CD4-positive, alpha-beta memory T cell (primary cell): ENCODE data around the gene TNIK. TPM values are rescaled to one million over a fixed set of nuclear protein-coding genes. Genes with fewer than 3 reads are reported as not detected.

Experiments
- CTCF ChIA-PET: fragments of 350-600 bp; sonication (Branson Sonifier 250); formaldehyde crosslinking; loops from one replicate; lab custom pipeline; 2021; ENCODE audit warnings: inconsistent platforms; ENCODE audit not compliant: partially characterized antibody; lab: Charles Lee
- POLR2A ChIA-PET: fragments of 350-600 bp; sonication (Branson Sonifier 250); formaldehyde crosslinking; loops from one replicate; lab custom pipeline; 2021; ENCODE audit not compliant: partially characterized antibody; lab: Charles Lee
- DNase-seq, 5 donors: peaks; one replicate each; pipeline versions ENCODE4 v3.0.0 to v3.0.0-alpha.2; 2020 to 2022; ENCODE audit warnings: mixed read lengths in 1 of 5
- H3K27ac ChIP-seq: one replicate; pipeline ENCODE4 v1.7.0; 2013; ENCODE audit warnings: low read depth, low read length
- H3K27me3 ChIP-seq: 2 replicates; pipeline ENCODE4 v1.7.0; 2013; ENCODE audit warnings: mild to moderate bottlenecking, low read length, moderate library complexity; ENCODE audit not compliant: insufficient read depth
- H3K36me3 ChIP-seq: 2 replicates; pipeline ENCODE4 v1.7.0; 2013; ENCODE audit warnings: mild to moderate bottlenecking, low read length, moderate library complexity; ENCODE audit not compliant: insufficient read depth
- H3K4me1 ChIP-seq: 2 replicates; pipeline ENCODE4 v1.7.0; 2013; ENCODE audit warnings: mild to moderate bottlenecking, low read length, moderate library complexity; ENCODE audit not compliant: insufficient read depth
- H3K4me3 ChIP-seq, 2 donors: one replicate each; pipeline ENCODE4 v1.7.0; 2013; ENCODE audit warnings: low read length in 2 of 2, mild to moderate bottlenecking in 1 of 2
- H3K9me3 ChIP-seq, 2 donors: one replicate each; pipeline ENCODE4 v1.7.0; 2013; ENCODE audit warnings: low read length in 2 of 2, control low read depth in 1 of 2; ENCODE audit not compliant: control insufficient read depth in 1 of 2
- H3K27ac Mint-ChIP-seq, 7 donors: one replicate each; pipeline ENCODE4 v1.8.0; 2020 to 2021; ENCODE audit warnings: mixed read lengths in 7 of 7, mild to moderate bottlenecking in 6 of 7, inconsistent platforms in 3 of 7, moderate library complexity in 3 of 7
- H3K27me3 Mint-ChIP-seq, 2 donors: one replicate each; pipeline ENCODE4 v1.8.0; 2020 to 2021; ENCODE audit warnings: mixed read lengths in 2 of 2
- H3K36me3 Mint-ChIP-seq, 2 donors: one replicate each; pipeline ENCODE4 v1.8.0; 2020 to 2021; ENCODE audit warnings: mixed read lengths in 2 of 2, inconsistent platforms in 1 of 2, mild to moderate bottlenecking in 1 of 2
- H3K4me1 Mint-ChIP-seq, 4 donors: one replicate each; pipeline ENCODE4 v1.8.0; 2020 to 2021; ENCODE audit warnings: mixed read lengths in 4 of 4, mild to moderate bottlenecking in 1 of 4
- H3K4me3 Mint-ChIP-seq, 8 donors: one replicate each; pipeline ENCODE4 v1.8.0; 2020 to 2021; ENCODE audit warnings: mixed read lengths in 8 of 8, mild to moderate bottlenecking in 7 of 8, moderate library complexity in 6 of 8, inconsistent platforms in 3 of 8
- H3K9me3 Mint-ChIP-seq, 8 donors: one replicate each; pipeline ENCODE4 v1.8.0; 2020 to 2021; ENCODE audit warnings: mixed read lengths in 8 of 8, mild to moderate bottlenecking in 5 of 8, inconsistent platforms in 3 of 8, moderate library complexity in 1 of 8
- intact Hi-C: fragments of 100-400 bp; cut with micrococcal nuclease; formaldehyde crosslinking; loops from one replicate; pipeline ENCODE4 v1.15.1; 2023
- polyA plus RNA-seq, 2 donors: library from polyadenylated mRNA; unstranded; fragments of 300-500 nt; fragmentation: Illumina TruSeq; gene quantifications; one replicate each; pipeline ENCODE4 v1.2.3, GENCODE V29; 2021
- total RNA-seq, 2 experiments: library from RNA; stranded (reverse); gene quantifications; one replicate each; pipeline ENCODE4 v1.2.3, GENCODE V29; 2021

TNIK gene
- total and polyA plus RNA-seq, 4 experiments from 2014 or later, result 14.6 to 93.5 (median 58.1) TPM

GRCh38 chr3:171135549-171135948 is 324.7 kb downstream of the TNIK start:
- H3K9me3 ChIP-seq, result no peaks in the 10 kb centered on the region
- H3K4me1 ChIP-seq, result no peaks in the 10 kb centered on the region
- H3K36me3 ChIP-seq, result peaks cover 40% of the 10 kb centered on the region
- intact Hi-C loops, result no loop called here
- no peaks in the 10 kb centered on the region for H3K27me3 Mint-ChIP-seq
- H3K4me3 Mint-ChIP-seq, result no peak overlapping the region
- H3K27me3 ChIP-seq, result no peaks in the 10 kb centered on the region
- H3K36me3 Mint-ChIP-seq, result peaks cover 68 to 72% of the 10 kb centered on the region in 2 donors
- H3K4me1 Mint-ChIP-seq, result peaks cover 0 to 14% (median 7%) of the 10 kb centered on the region in 4 donors
- H3K27ac Mint-ChIP-seq, result peak overlapping the region in 3 of 7 donors; percentile 8 to 57 (median 15)
- H3K27ac ChIP-seq, result no peak overlapping the region
- CTCF ChIA-PET, result interaction anchor here (3.9 kb wide), 1 partner anchor 431 kb away, joined by 12 read pairs; no protein-coding TSS in a partner anchor
- H3K9me3 Mint-ChIP-seq, result no peaks in the 10 kb centered on the region
- no peak for DNase-seq
- POLR2A ChIA-PET, result no interaction called here
- H3K4me3 ChIP-seq, result no peak overlapping the region

- Histone ChIP-seq H3K4me3 (no peak overlapping the region), H3K27me3 (no peaks in the 10 kb centered on the region), H3K4me1 (no peaks in the 10 kb centered on the region), H3K36me3 (peaks cover 30% of the 10 kb centered on the region), H3K27ac (no peak overlapping the region), H3K9me3 (no peaks in the 10 kb centered on the region)
- no peaks in the 10 kb centered on the region for H3K9me3 Mint-ChIP-seq
- H3K36me3 Mint-ChIP-seq, result peaks cover 70 to 74% of the 10 kb centered on the region in 2 donors
- DNase-seq, result no peak
- no peaks in the 10 kb centered on the region for H3K27me3 Mint-ChIP-seq
- peak overlapping the region in 2 of 7 donors; percentile 66 to 80 for H3K27ac Mint-ChIP-seq
- intact Hi-C loops, result no loop called here
- H3K4me3 Mint-ChIP-seq, result no peak overlapping the region
- POLR2A ChIA-PET, result interaction anchor here (1.2 kb wide), 1 partner anchor 18 kb away, joined by 3 read pairs; no protein-coding TSS in a partner anchor
- CTCF ChIA-PET, result no interaction called here
- H3K4me1 Mint-ChIP-seq, result peaks cover 0 to 14% (median 7%) of the 10 kb centered on the region in 4 donors
These were observed 326.2 kb downstream of the TNIK start for GRCh38 chr3:171133796-171134569.

GRCh38 chr3:171133337-171133736 is 326.9 kb downstream of the TNIK start:
- Mint-ChIP-seq H3K9me3 (no peaks in the 10 kb centered on the region), H3K4me3 (no peak overlapping the region), H3K27me3 (no peaks in the 10 kb centered on the region), H3K4me1 (peaks cover 0 to 14% (median 7%) of the 10 kb centered on the region in 4 donors), H3K27ac (peak overlapping the region in 2 of 7 donors; percentile 58 to 69), H3K36me3 (peaks cover 70 to 73% of the 10 kb centered on the region in 2 donors)
- Histone ChIP-seq H3K9me3 (no peaks in the 10 kb centered on the region), H3K36me3 (peaks cover 34% of the 10 kb centered on the region), H3K27me3 (no peaks in the 10 kb centered on the region), H3K4me1 (no peaks in the 10 kb centered on the region), H3K27ac (no peak overlapping the region), H3K4me3 (no peak overlapping the region)
- intact Hi-C loops, result no loop called here
- POLR2A ChIA-PET, result no interaction called here
- CTCF ChIA-PET, result no interaction called here
- no peak for DNase-seq

GRCh38 chr3:171132873-171133272 is 327.3 kb downstream of the TNIK start:
- ChIA-PET POLR2A (no interaction called here), CTCF (no interaction called here)
- Histone ChIP-seq H3K27me3 (no peaks in the 10 kb centered on the region), H3K36me3 (peaks cover 32% of the 10 kb centered on the region), H3K9me3 (no peaks in the 10 kb centered on the region), H3K4me1 (no peaks in the 10 kb centered on the region), H3K27ac (no peak overlapping the region), H3K4me3 (no peak overlapping the region)
- H3K4me3 Mint-ChIP-seq, result no peak overlapping the region
- DNase-seq, result peak in 1 of 5 donors; percentile 27
- H3K27me3 Mint-ChIP-seq, result no peaks in the 10 kb centered on the region
- H3K27ac Mint-ChIP-seq, result peak overlapping the region in 1 of 7 donors; percentile 3
- intact Hi-C loops, result no loop called here
- H3K4me1 Mint-ChIP-seq, result peaks cover 0 to 14% (median 7%) of the 10 kb centered on the region in 4 donors
- no peaks in the 10 kb centered on the region for H3K9me3 Mint-ChIP-seq
- H3K36me3 Mint-ChIP-seq, result peaks cover 69 to 73% of the 10 kb centered on the region in 2 donors

- CTCF ChIA-PET, result no interaction called here
These were observed 330.4 kb downstream of the TNIK start for GRCh38 chr3:171129827-171130226.

GRCh38 chr3:171127611-171128010 is 332.6 kb downstream of the TNIK start:
- no peak overlapping the region for H3K27ac Mint-ChIP-seq
- ChIA-PET POLR2A (no interaction called here), CTCF (no interaction called here)
- no peak overlapping the region for H3K4me3 Mint-ChIP-seq
- Histone ChIP-seq H3K27ac (no peak overlapping the region), H3K4me3 (no peak overlapping the region), H3K27me3 (no peaks in the 10 kb centered on the region), H3K9me3 (no peaks in the 10 kb centered on the region), H3K36me3 (peaks cover 51% of the 10 kb centered on the region), H3K4me1 (no peaks in the 10 kb centered on the region)
- H3K27me3 Mint-ChIP-seq, result no peaks in the 10 kb centered on the region
- intact Hi-C loops, result no loop called here
- H3K36me3 Mint-ChIP-seq, result peaks cover 79% of the 10 kb centered on the region in 2 donors
- peaks cover 0 to 1% (median under 1%) of the 10 kb centered on the region in 4 donors for H3K4me1 Mint-ChIP-seq
- no peak for DNase-seq
- H3K9me3 Mint-ChIP-seq, result no peaks in the 10 kb centered on the region

More at GRCh38 chr3:171129827-171130226, 330.4 kb downstream of the TNIK start:
- H3K36me3 Mint-ChIP-seq, result peaks cover 72 to 74% of the 10 kb centered on the region in 2 donors
- H3K27me3 Mint-ChIP-seq, result no peaks in the 10 kb centered on the region
- H3K27ac ChIP-seq, result no peak overlapping the region
- H3K36me3 ChIP-seq, result peaks cover 40% of the 10 kb centered on the region
- POLR2A ChIA-PET, result no interaction called here
- no peak for DNase-seq
- no peak overlapping the region for H3K27ac Mint-ChIP-seq
- no peak overlapping the region for H3K4me3 Mint-ChIP-seq
- no peaks in the 10 kb centered on the region for H3K9me3 Mint-ChIP-seq
- H3K4me1 ChIP-seq, result no peaks in the 10 kb centered on the region
- no peaks in the 10 kb centered on the region for H3K27me3 ChIP-seq
- H3K9me3 ChIP-seq, result no peaks in the 10 kb centered on the region
- H3K4me1 Mint-ChIP-seq, result peaks cover 0 to 8% (median 1%) of the 10 kb centered on the region in 4 donors
- H3K4me3 ChIP-seq, result no peak overlapping the region
- intact Hi-C loops, result no loop called here

- no peaks in the 10 kb centered on the region for H3K27me3 Mint-ChIP-seq
- CTCF ChIA-PET, result no interaction called here
- H3K36me3 Mint-ChIP-seq, result peaks cover 86 to 89% of the 10 kb centered on the region in 2 donors
- no peak overlapping the region for H3K27ac ChIP-seq
- H3K9me3 ChIP-seq, result no peaks in the 10 kb centered on the region
- no peaks in the 10 kb centered on the region for H3K27me3 ChIP-seq
- H3K27ac Mint-ChIP-seq, result peak overlapping the region in 2 of 7 donors; percentile 32 to 67
- H3K4me1 Mint-ChIP-seq, result no peaks in the 10 kb centered on the region
- no peak overlapping the region for H3K4me3 Mint-ChIP-seq
- H3K4me3 ChIP-seq, result no peak overlapping the region
- no peaks in the 10 kb centered on the region for H3K9me3 Mint-ChIP-seq
- DNase-seq, result no peak
- POLR2A ChIA-PET, result no interaction called here
- no peaks in the 10 kb centered on the region for H3K4me1 ChIP-seq
- intact Hi-C loops, result no loop called here
- peaks cover 60% of the 10 kb centered on the region for H3K36me3 ChIP-seq
These were observed 333.6 kb downstream of the TNIK start for GRCh38 chr3:171126478-171127209.
